ENCODE data around the gene TLNRD1. TPM values are rescaled to one million over a fixed set of nuclear protein-coding genes. Genes with fewer than 3 reads are reported as not detected.

Gene TLNRD1
- total RNA-seq, 2 donors from 2014 or later: 17.5 to 17.6 TPM

DNA sequence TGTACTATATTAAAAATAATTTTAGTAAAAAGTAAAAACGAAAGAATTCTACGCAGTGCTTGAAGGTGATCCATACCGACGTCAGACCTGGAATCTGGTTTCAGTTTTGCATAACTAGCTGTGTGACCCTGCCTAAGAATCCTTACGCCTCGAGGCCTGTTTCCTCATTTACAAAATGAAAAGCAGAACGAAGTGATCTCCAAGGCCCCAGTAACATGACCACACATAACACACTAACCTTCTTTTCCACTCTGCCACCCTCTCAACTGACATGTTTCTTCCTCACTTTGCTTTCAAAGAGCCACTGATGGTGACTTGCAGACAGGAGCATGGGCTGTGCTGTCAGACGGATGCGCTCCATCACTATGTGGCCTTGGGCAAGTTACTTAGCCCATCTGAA lies 15.9 kb upstream of the TLNRD1 start:
- ATAC-seq: no peak
- Mint-ChIP-seq H3K27me3 (no peaks in the 10 kb centered on the region), H3K4me3 (peak overlapping the region; percentile 66), H3K27ac (peak overlapping the region; percentile 53), H3K36me3 (ENCODE audit: low read depth) (peaks cover 11% of the 10 kb centered on the region), H3K4me1 (peaks cover 53% of the 10 kb centered on the region)
- no peak for DNase-seq
- no peaks in the 10 kb centered on the region for H3K9me3 ChIP-seq (ENCODE audit: control insufficient read depth, low read length, poor library complexity, severe bottlenecking)

- no peaks in the 10 kb centered on the region for H3K27me3 Mint-ChIP-seq
- no peak overlapping the region for H3K4me3 Mint-ChIP-seq
- peaks cover 56% of the 10 kb centered on the region for H3K4me1 Mint-ChIP-seq
- no peak for ATAC-seq
- DNase-seq: no peak
- H3K36me3 Mint-ChIP-seq (ENCODE audit: low read depth): peaks cover 11% of the 10 kb centered on the region
- no peak overlapping the region for H3K27ac Mint-ChIP-seq
- H3K9me3 ChIP-seq (ENCODE audit: control insufficient read depth, low read length, poor library complexity, severe bottlenecking): no peaks in the 10 kb centered on the region
Observed at GRCh38 chr15:80985981-80986380, 14.7 kb upstream of the TLNRD1 start.

- peaks cover 59% of the 10 kb centered on the region for H3K4me1 Mint-ChIP-seq
Observed at GRCh38 chr15:80986487-80986886, 14.2 kb upstream of the TLNRD1 start.

DNA sequence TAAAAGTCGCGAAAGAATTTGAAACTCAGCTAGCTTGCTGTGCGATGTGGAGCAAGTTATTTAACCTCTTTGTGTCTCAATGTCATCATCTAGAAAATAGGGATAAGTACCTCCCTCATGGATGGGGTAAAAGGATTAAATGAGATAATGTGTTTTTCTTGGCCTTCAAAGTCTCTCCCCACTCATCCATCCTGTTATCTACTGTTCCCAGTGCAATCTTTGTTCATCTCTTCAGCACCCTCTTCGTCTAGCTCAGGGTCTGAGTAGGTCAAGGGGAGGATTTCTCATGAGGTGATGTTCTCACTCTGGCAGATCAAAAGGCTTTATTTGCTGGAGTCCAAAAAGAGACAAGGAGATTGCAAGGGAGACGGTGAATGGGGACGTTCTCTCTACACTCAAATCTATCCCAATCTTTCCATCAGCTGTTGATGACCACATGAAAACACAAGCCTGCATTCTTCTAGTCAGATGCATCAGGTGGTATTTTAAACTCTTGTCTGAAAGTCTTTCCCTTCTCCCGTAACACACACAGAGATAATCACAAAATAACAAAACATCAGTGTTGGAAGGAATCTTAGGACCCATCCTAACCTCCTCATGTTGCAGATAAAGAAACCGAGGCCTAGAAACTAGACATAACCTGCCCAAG lies 12.5 kb upstream of the TLNRD1 start:
- Mint-ChIP-seq H3K4me3 (peak overlapping the region; percentile 99), H3K27ac (peak overlapping the region; percentile 99), H3K4me1 (peaks cover 57% of the 10 kb centered on the region), H3K27me3 (no peaks in the 10 kb centered on the region), H3K36me3 (ENCODE audit: low read depth) (peaks cover 9% of the 10 kb centered on the region)
- no peak for DNase-seq
- ATAC-seq: no peak
- H3K9me3 ChIP-seq (ENCODE audit: control insufficient read depth, low read length, poor library complexity, severe bottlenecking): no peaks in the 10 kb centered on the region

More at GRCh38 chr15:80986487-80986886, 14.2 kb upstream of the TLNRD1 start:
- ATAC-seq (no peak), DNase-seq (no peak)
- Mint-ChIP-seq H3K27ac (peak overlapping the region; percentile 81), H3K36me3 (ENCODE audit: low read depth) (peaks cover 11% of the 10 kb centered on the region), H3K4me3 (no peak overlapping the region), H3K27me3 (no peaks in the 10 kb centered on the region)
- no peaks in the 10 kb centered on the region for H3K9me3 ChIP-seq (ENCODE audit: control insufficient read depth, low read length, poor library complexity, severe bottlenecking)

GRCh38 chr15:80989081-80989517 lies 11.6 kb upstream of the TLNRD1 start:
- peak overlapping the region; percentile 99 for H3K4me3 Mint-ChIP-seq
- ATAC-seq (no peak), DNase-seq (no peak)
- H3K4me1 Mint-ChIP-seq: peaks cover 54% of the 10 kb centered on the region
- peaks cover 8% of the 10 kb centered on the region for H3K36me3 Mint-ChIP-seq (ENCODE audit: low read depth)
- H3K9me3 ChIP-seq (ENCODE audit: control insufficient read depth, low read length, poor library complexity, severe bottlenecking): no peaks in the 10 kb centered on the region
- peak overlapping the region; percentile 99 for H3K27ac Mint-ChIP-seq
- H3K27me3 Mint-ChIP-seq: no peaks in the 10 kb centered on the region

GRCh38 chr15:80989518-80990478 lies 10.9 kb upstream of the TLNRD1 start, which contains the start of gene MESD:
Gene MESD (minus strand): TSS chr15:80989819. CDS start chr15:80989791, 28 bp downstream.
- Mint-ChIP-seq H3K4me1 (peaks cover 49% of the 10 kb centered on the region), H3K27ac (peak within 1 kb of the TSS; percentile 99), H3K4me3 (peak within 1 kb of the TSS; percentile 99), H3K27me3 (no peaks in the 10 kb centered on the region), H3K36me3 (ENCODE audit: low read depth) (peaks cover 8% of the 10 kb centered on the region)
- ATAC-seq (peak; percentile 100), DNase-seq (peak; percentile 91 to 97 (median 95))
- no peaks in the 10 kb centered on the region for H3K9me3 ChIP-seq (ENCODE audit: control insufficient read depth, low read length, poor library complexity, severe bottlenecking)

- H3K9me3 ChIP-seq (ENCODE audit: control insufficient read depth, low read length, poor library complexity, severe bottlenecking): no peaks in the 10 kb centered on the region
- Mint-ChIP-seq H3K4me1 (peaks cover 46% of the 10 kb centered on the region), H3K36me3 (ENCODE audit: low read depth) (peaks cover 8% of the 10 kb centered on the region), H3K4me3 (no peak overlapping the region), H3K27me3 (no peaks in the 10 kb centered on the region), H3K27ac (no peak overlapping the region)
- DNase-seq: no peak
- no peak for ATAC-seq
Observed at GRCh38 chr15:80990955-80991354, 9.8 kb upstream of the TLNRD1 start.

- Mint-ChIP-seq H3K4me3 (no peak overlapping the region), H3K36me3 (ENCODE audit: low read depth) (peaks cover 8% of the 10 kb centered on the region), H3K27me3 (no peaks in the 10 kb centered on the region), H3K4me1 (peaks cover 42% of the 10 kb centered on the region), H3K27ac (no peak overlapping the region)
- no peaks in the 10 kb centered on the region for H3K9me3 ChIP-seq (ENCODE audit: control insufficient read depth, low read length, poor library complexity, severe bottlenecking)
- no peak for DNase-seq
- no peak for ATAC-seq
Observed at GRCh38 chr15:80991421-80991820, 9.3 kb upstream of the TLNRD1 start.

DNA sequence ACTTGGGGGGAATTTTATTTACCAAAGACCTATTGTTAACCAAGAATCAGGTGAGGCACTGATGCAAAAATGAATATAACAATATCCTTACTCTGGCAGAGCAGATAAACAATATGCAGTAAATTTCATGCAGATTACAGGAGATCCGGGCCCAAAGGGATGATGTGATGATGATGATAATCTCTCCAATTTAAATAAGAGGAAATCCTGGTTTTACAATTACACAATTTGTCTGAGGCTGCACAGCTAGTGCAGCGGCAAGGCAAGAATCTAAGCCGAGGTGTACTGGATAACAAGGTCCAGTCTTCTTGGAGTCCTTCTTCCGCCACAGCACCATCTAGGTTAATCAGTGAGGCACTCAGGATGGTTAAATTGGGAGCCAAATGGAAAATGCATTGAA lies 8.7 kb upstream of the TLNRD1 start:
- Mint-ChIP-seq H3K4me1 (peaks cover 38% of the 10 kb centered on the region), H3K4me3 (no peak overlapping the region), H3K27ac (no peak overlapping the region), H3K36me3 (ENCODE audit: low read depth) (peaks cover 8% of the 10 kb centered on the region), H3K27me3 (no peaks in the 10 kb centered on the region)
- ATAC-seq (no peak), DNase-seq (no peak)
- H3K9me3 ChIP-seq (ENCODE audit: control insufficient read depth, low read length, poor library complexity, severe bottlenecking): no peaks in the 10 kb centered on the region

DNA sequence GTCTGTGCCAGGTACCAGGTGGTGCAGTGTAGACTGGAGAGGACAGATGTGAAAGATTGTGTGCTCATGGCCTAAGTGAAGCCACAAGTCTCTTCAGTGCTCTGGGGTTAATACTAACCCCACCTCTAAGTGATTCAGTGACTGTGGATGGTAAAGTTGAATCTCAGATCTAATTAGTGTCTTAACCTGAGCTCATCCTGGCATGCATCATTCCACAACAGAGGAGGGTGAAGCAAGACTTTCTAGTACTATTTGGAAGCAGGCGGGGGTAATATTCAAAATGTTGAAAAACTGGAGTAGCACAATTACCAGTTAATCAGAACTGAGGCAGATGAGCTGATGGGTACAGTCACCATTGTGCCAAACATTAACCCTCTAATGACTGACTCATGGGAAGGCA lies 8.3 kb upstream of the TLNRD1 start:
- no peaks in the 10 kb centered on the region for H3K27me3 Mint-ChIP-seq
- no peak overlapping the region for H3K27ac Mint-ChIP-seq
- ATAC-seq (no peak), DNase-seq (no peak)
- H3K4me3 Mint-ChIP-seq: no peak overlapping the region
- peaks cover 37% of the 10 kb centered on the region for H3K4me1 Mint-ChIP-seq
- peaks cover 8% of the 10 kb centered on the region for H3K36me3 Mint-ChIP-seq (ENCODE audit: low read depth)
- no peaks in the 10 kb centered on the region for H3K9me3 ChIP-seq (ENCODE audit: control insufficient read depth, low read length, poor library complexity, severe bottlenecking)

DNA sequence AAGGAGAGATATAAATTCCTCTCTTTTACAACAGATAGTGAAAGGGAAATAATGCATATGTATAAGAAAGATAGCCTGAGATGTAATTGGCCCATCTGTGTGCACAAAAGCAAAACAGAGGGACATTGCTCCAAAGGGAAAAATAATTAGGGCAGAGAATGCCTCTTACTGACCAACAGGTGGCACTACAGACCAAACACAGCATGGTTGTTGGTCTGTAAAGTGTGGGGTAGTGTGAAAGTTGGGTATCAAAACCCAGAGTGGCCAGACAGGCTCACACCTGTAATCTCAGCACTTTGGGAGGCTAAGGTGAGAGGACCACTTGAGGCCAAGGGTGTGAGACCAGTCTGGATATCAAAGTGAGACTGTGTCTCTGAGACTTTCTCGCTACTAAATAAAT lies 4.5 kb upstream of the TLNRD1 start:
- no peaks in the 10 kb centered on the region for H3K27me3 Mint-ChIP-seq
- H3K4me1 Mint-ChIP-seq: peaks cover 26% of the 10 kb centered on the region
- H3K4me3 Mint-ChIP-seq: no peak overlapping the region
- no peaks in the 10 kb centered on the region for H3K36me3 Mint-ChIP-seq (ENCODE audit: low read depth)
- DNase-seq (no peak), ATAC-seq (no peak)
- no peak overlapping the region for H3K27ac Mint-ChIP-seq
- H3K9me3 ChIP-seq (ENCODE audit: control insufficient read depth, low read length, poor library complexity, severe bottlenecking): no peaks in the 10 kb centered on the region

DNA sequence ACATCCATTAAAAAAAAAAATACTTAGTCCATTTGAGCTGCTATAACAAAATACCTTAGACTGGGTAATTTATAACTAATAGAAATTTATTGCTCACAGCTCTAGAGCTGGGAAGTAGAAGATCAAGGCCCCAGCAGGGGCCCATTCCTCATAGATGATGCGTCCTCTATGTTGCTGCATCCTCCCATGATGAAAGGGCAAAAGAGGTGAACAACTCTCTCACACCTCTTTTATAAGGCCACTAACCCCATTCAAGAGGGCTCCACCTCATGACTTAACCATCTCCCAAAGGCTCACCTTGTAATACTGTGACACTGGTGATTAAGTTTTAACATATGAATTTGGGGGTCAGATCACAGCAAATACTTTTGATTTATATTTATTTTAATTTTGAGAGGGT lies 3.0 kb upstream of the TLNRD1 start:
- H3K27me3 Mint-ChIP-seq: no peaks in the 10 kb centered on the region
- no peak for ATAC-seq
- no peaks in the 10 kb centered on the region for H3K9me3 ChIP-seq (ENCODE audit: control insufficient read depth, low read length, poor library complexity, severe bottlenecking)
- no peak for DNase-seq
- H3K36me3 Mint-ChIP-seq (ENCODE audit: low read depth): no peaks in the 10 kb centered on the region
- H3K27ac Mint-ChIP-seq: no peak overlapping the region
- peaks cover 20% of the 10 kb centered on the region for H3K4me1 Mint-ChIP-seq
- no peak overlapping the region for H3K4me3 Mint-ChIP-seq

DNA sequence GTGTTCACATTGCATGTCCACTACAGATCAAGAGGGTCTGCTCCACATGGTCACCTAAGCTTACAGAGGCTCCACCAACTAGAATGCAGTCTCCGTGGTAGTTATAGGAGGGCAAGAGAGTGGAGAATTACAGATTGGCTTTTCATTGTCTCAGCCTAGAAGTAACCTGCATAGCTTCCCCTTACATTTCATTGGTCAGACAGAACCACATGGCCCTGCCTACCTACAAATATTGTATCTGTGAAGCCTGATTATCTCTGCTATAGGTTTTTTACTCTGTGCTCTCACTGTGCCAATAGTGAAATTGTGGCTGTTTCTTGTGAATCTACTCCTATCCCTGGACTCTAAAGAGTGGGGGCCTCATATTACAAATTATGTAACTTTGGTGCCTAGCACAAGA lies 2.5 kb upstream of the TLNRD1 start:
- no peak overlapping the region for H3K27ac Mint-ChIP-seq
- no peaks in the 10 kb centered on the region for H3K36me3 Mint-ChIP-seq (ENCODE audit: low read depth)
- DNase-seq: no peak
- H3K4me3 Mint-ChIP-seq: peak overlapping the region; percentile 43
- no peaks in the 10 kb centered on the region for H3K27me3 Mint-ChIP-seq
- no peaks in the 10 kb centered on the region for H3K9me3 ChIP-seq (ENCODE audit: control insufficient read depth, low read length, poor library complexity, severe bottlenecking)
- no peak for ATAC-seq
- peaks cover 20% of the 10 kb centered on the region for H3K4me1 Mint-ChIP-seq
